ENCODE data around the gene ACTN4.

ACTN4 gene

DNA sequence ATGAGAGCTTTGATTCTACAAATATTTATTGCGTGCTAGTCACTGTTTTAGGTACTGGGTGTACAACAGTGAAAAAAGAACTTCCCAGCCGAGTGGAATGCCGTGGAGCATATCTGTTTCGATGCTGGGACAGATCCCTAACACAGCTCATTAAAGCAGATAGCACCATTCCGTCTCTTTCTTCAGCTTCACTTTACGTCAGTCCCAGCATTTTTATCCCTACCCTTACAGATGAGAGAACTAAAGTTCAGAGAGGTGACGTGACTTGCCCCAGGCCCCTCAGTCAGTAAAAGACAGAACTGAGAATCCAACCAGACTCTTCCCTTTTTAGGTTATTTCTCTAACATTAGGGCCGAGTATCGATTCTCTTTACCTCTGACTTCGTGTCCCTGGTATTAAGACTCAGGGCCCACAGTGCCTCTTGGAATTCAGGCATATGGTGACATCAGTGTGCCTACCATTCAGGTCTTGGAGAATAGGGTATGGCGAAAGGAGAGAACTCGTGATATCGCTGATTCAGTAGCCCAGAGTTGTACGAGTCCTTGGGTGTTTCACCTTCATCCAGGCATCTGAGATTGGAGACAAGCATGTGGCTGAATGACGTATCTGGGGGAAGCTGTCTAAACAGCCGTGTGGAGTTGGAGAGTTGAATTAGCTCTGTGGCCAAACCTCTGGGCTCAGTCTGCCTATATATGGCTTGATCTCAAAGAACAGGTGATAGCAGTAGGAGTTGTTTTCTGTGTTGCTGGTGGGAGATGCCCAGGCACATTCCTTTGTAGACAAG lies 27.1 kb downstream of the ACTN4 start:
- DNase-seq (ENCODE audit: low read depth in 2 of 2): peak in 1 of 2 donors; percentile 44
- no peak overlapping the region for H3K4me3 ChIP-seq (replicated peaks in 1 of 2; ENCODE audit: low read depth in 2 of 2, low read length in 2 of 2)
- TF ChIP-seq, protein P1, sequence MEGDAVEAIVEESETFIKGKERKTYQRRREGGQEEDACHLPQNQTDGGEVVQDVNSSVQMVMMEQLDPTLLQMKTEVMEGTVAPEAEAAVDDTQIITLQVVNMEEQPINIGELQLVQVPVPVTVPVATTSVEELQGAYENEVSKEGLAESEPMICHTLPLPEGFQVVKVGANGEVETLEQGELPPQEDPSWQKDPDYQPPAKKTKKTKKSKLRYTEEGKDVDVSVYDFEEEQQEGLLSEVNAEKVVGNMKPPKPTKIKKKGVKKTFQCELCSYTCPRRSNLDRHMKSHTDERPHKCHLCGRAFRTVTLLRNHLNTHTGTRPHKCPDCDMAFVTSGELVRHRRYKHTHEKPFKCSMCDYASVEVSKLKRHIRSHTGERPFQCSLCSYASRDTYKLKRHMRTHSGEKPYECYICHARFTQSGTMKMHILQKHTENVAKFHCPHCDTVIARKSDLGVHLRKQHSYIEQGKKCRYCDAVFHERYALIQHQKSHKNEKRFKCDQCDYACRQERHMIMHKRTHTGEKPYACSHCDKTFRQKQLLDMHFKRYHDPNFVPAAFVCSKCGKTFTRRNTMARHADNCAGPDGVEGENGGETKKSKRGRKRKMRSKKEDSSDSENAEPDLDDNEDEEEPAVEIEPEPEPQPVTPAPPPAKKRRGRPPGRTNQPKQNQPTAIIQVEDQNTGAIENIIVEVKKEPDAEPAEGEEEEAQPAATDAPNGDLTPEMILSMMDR (IDR thresholded peaks at IDR 0.05; ENCODE audit: low read depth, low read length): no peak

DNA sequence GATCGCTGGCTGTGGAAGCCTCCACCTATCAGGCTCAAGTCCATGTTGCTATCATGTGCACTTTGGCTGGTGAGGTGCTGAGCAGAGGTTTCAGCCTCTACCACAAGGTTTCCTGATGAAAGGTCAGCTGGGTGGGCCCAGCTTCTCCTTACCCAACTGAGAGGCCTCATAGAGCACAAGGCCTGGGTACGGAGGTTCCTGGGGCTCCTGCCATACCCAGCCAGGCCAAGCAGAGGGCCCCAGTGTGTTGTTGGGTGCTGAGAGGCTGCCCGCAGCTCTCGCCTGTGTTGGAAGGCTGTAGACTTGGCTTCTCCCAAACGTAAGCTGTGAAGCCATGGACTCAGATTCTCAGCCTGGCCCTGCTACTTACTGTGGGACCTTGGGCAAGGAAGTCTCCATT lies 28.2 kb downstream of the ACTN4 start:
- H3K4me3 ChIP-seq (replicated peaks in 1 of 2; ENCODE audit: low read depth in 2 of 2, low read length in 2 of 2): no peak overlapping the region
- no peak for DNase-seq (ENCODE audit: low read depth in 2 of 2)
- TF ChIP-seq, protein P1 (IDR thresholded peaks at IDR 0.05; ENCODE audit: low read depth, low read length): no peak

- DNase-seq (ENCODE audit: low read depth in 2 of 2): peak; percentile 52 to 67
- no peak overlapping the region for H3K4me3 ChIP-seq (replicated peaks in 1 of 2; ENCODE audit: low read depth in 2 of 2, low read length in 2 of 2)
- TF ChIP-seq, protein P1 (IDR thresholded peaks at IDR 0.05; ENCODE audit: low read depth, low read length): no peak
Measured at GRCh38 chr19:38676023-38676877, 28.8 kb downstream of the ACTN4 start.

DNA sequence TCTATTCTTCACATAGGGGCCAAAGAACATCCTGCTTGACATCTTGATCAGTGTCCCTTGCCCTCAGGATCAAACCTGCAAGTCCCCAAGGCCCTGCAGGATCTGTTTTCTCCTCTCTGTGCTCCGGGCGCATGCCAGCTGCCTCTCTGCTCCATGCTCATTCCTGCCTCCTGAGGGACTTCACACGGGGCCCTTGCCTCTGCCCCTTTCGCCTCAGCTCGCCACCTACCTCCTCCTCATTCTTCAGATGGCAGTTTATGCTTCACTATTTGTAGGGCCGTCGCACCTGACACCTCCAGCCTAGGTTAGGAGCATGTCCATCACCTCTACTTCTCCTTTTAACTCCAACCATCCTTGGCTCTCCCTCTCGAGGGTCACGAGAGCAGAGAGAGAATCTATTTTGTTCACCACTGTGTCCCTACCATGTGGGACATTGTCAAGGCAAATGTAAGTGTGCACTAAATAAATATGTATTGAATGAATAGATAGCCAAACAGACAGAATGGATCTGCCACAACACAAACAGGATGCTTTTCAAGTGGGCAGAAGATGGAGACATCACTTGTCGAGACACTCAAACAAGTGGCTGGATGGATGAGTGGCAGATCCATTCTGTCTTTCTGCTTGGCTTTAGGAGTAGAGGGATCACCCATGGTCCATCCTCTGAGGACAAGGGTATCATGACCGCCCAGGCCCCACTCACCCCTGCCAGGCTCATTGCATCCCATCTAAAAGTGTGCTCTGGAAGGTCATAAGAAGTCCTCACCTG lies 29.6 kb downstream of the ACTN4 start:
- H3K4me3 ChIP-seq (replicated peaks in 1 of 2; ENCODE audit: low read depth in 2 of 2, low read length in 2 of 2): no peak overlapping the region
- no peak for DNase-seq (ENCODE audit: low read depth in 2 of 2)
- TF ChIP-seq, protein P1 (IDR thresholded peaks at IDR 0.05; ENCODE audit: low read depth, low read length): no peak

DNA sequence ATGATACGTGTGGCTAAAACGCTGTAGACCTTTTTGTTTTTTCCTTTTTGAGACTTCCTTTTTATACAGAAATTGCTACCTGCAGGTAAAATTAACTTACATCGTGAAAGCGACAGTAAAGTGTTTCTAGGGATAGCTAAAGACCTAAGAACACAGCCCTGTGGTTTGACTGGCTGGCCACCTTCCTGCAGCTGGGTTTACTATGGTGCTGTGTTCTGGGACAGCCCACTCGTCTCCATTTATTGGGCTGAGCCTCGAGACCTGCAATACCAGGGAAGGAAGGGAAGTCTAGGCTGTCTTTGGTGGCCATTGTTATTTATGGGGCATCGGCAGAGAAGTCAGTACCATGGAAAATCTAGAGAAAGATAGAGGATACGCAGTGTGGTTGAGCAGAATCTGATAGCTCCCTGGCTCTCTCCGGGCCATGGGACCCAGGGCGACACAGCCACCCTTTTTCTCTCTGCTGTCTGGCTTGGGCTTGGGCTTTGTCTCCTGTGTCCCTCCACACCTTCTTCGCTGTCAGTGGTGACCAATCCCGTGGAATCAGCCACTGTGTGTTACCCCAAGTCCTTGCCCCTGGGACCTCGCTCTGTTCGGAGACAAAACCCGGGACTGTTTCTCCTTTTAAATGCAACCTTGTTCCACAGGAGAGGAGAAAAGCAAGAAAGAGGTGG lies 30.9 kb downstream of the ACTN4 start:
- TF ChIP-seq, protein P1 (IDR thresholded peaks at IDR 0.05; ENCODE audit: low read depth, low read length): no peak
- H3K4me3 ChIP-seq (replicated peaks in 1 of 2; ENCODE audit: low read depth in 2 of 2, low read length in 2 of 2): no peak overlapping the region
- no peak for DNase-seq (ENCODE audit: low read depth in 2 of 2)

- TF ChIP-seq, protein P1 (IDR thresholded peaks at IDR 0.05; ENCODE audit: low read depth, low read length): no peak
- no peak overlapping the region for H3K4me3 ChIP-seq (replicated peaks in 1 of 2; ENCODE audit: low read depth in 2 of 2, low read length in 2 of 2)
- DNase-seq (ENCODE audit: low read depth in 2 of 2): no peak
Measured at GRCh38 chr19:38678891-38679494, 31.5 kb downstream of the ACTN4 start.

All from cardiac fibroblast (primary cell).